K562 (cell line): Measurements from ENCODE around the gene SLC5A2. TPM values are rescaled to one million over a fixed set of nuclear protein-coding genes. Genes with fewer than 3 reads are reported as not detected.

ENCODE experiments used
- EP300 ChIP-seq: IDR thresholded peaks from 2 replicates; pipeline ENCODE4 v1.6.1; 2012; ENCODE audit warnings: low read length, improper control_type of control experiment
- ILF3 ChIP-seq: fragments of 450-650 bp; IDR thresholded peaks from 2 replicates; pipeline ENCODE4 v1.6.1; 2018; ENCODE audit warnings: antibody characterized with exemption, mild to moderate bottlenecking, moderate library complexity, borderline replicate concordance
- KDM2B ChIP-seq: fragments of 250-450 bp; sonication (Bioruptor Pico); IDR thresholded peaks from 2 replicates; pipeline ENCODE4 v1.8.0; 2021; ENCODE audit warnings: mild to moderate bottlenecking, moderate library complexity
- LCOR ChIP-seq: sonication (generic); formaldehyde crosslinking; IDR thresholded peaks from 2 replicates; pipeline ENCODE4 v1.8.0; 2022; ENCODE audit warnings: mild to moderate bottlenecking, missing genetic modification reagents
- MYNN ChIP-seq, 2 experiments: sonication (generic); formaldehyde crosslinking in 1 of 2; IDR thresholded peaks; 2 replicates each; pipeline versions ENCODE4 v1.5.0 to v1.6.1; 2016 to 2020; ENCODE audit warnings: antibody characterized with exemption in 1 of 2, missing genetic modification reagents in 1 of 2
- PTRF ChIP-seq: fragments of 450-650 bp; IDR thresholded peaks from 2 replicates; pipeline ENCODE4 v1.6.1; 2016; ENCODE audit warnings: mild to moderate bottlenecking, missing genetic modification characterization, missing compliant biosample characterization
- ZNF134 ChIP-seq: fragments of 250-450 bp; sonication (Bioruptor Pico); conservative IDR thresholded peaks from 2 replicates; pipeline ENCODE4 v1.4.0; 2020
- ZNF253 ChIP-seq: fragments of 250-450 bp; sonication (Bioruptor Pico); conservative IDR thresholded peaks from 2 replicates; pipeline ENCODE4 v1.6.1; 2021; ENCODE audit warnings: mild to moderate bottlenecking
- ZNF431 ChIP-seq: sonication (generic); formaldehyde crosslinking; IDR thresholded peaks from 2 replicates; pipeline ENCODE4 v1.8.0; 2022; ENCODE audit warnings: mild to moderate bottlenecking, missing genetic modification reagents
- polyA plus RNA-seq, 8 experiments: library from polyadenylated mRNA; depleted of rRNA in 4 of 8; stranded (reverse) in 5 of 8; unstranded in 3 of 8; fragments of >200 nt; fragmentation: Nextera tagmentation in 2 of 8; fragmentation: Illumina TruSeq in 1 of 8; extraction: Ambion mirVana in 2 of 8; extraction: Trizol in 1 of 8; gene quantifications; 2 replicates each; pipeline versions ENCODE4 v1.2.1 to v1.2.3, GENCODE V29; 2011 to 2014; ENCODE audit warnings: inconsistent platforms in 1 of 8, missing spikeins in 1 of 8
- total RNA-seq, 7 experiments: library from RNA; depleted of rRNA in 6 of 7; stranded (reverse); fragments of >200 nt in 6 of 7; fragmentation: Illumina TruSeq in 2 of 7; extraction: Trizol in 2 of 7; gene quantifications; 2 replicates each; pipeline versions ENCODE4 v1.2.1 to v1.2.3, GENCODE V29; 2011 to 2021; ENCODE audit warnings: low replicate concordance in 1 of 7
- TF ChIP-seq, protein P1 (sequence below), 2 experiments: IDR thresholded peaks; 2 replicates each; pipeline ENCODE4 v1.6.1; 2011; ENCODE audit warnings: borderline replicate concordance in 1 of 2, control low read depth in 1 of 2, low read depth in 1 of 2, low read length in 1 of 2, mild to moderate bottlenecking in 1 of 2, mixed read lengths in 1 of 2, moderate library complexity in 1 of 2; ENCODE audit not compliant: insufficient read depth in 1 of 2, insufficient read length in 1 of 2, poor library complexity in 1 of 2, severe bottlenecking in 1 of 2; ENCODE audit errors: extremely low read depth in 1 of 2
- TF ChIP-seq, protein P2 (sequence below): fragments of 450-650 bp; formaldehyde crosslinking; IDR thresholded peaks from 2 replicates; pipeline ENCODE4 v1.4.0; 2020; ENCODE audit warnings: mild to moderate bottlenecking, moderate library complexity
- TF ChIP-seq, protein P3 (sequence below): fragments of 450-650 bp; IDR thresholded peaks from 2 replicates; pipeline ENCODE4 v1.6.1; 2017; ENCODE audit warnings: antibody characterized with exemption, mild to moderate bottlenecking
- TF ChIP-seq, protein P4 (sequence below): fragments of 250-450 bp; sonication (Bioruptor Pico); IDR thresholded peaks from 2 replicates; pipeline ENCODE4 v1.4.0; 2020

SLC5A2 gene
- total and polyA plus RNA-seq, 9 of the 15 experiments (the other 6 are each of a cell fraction or from before 2014, with no cell fraction given), result 0.07 to 2.7 (median 2.2) TPM; not detected in 6

DNA sequence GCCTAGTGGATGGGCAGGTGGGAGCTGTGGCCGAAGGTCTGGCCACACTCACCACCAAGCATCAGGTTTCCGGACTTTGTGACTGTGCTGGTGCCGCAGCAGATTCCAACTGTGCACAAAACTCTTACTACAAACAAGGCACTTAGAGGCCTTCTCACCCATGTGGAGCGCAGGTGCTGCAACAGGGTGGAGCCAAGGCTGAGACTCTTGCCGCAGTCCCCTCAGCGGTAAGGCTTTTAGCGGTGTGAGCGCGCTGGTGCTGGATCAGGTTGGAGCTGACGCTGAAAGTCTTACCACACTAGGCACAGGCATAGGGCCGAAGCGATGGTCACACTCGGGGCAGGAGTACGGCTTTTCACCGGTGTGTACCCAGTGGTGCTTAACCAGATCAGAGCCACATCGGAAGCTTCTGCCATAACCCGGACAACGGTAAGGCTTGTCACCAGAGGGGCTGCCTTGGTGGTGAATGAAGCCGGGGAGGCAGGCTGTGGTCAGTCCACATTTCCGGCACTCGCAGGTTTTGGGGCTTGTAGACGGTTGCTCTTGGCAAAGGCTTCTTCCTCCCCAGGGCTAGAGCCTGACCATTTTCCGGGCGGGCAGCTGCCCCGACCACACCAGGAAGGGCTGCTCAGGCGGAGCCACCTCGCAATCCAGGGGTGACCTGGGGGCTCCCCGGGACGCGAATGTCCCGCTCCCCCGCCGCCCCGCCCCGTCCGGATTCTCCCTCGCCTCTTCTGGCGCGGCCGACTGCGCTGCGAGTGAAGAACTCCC, 24.7 kb upstream of the SLC5A2 start (continued):
- TF ChIP-seq, protein P1, sequence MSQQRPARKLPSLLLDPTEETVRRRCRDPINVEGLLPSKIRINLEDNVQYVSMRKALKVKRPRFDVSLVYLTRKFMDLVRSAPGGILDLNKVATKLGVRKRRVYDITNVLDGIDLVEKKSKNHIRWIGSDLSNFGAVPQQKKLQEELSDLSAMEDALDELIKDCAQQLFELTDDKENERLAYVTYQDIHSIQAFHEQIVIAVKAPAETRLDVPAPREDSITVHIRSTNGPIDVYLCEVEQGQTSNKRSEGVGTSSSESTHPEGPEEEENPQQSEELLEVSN (IDR thresholded peaks at IDR 0.05; ENCODE audit: borderline replicate concordance in 1 of 2, extremely low read depth in 1 of 2, insufficient read depth in 1 of 2, insufficient read length in 1 of 2, low read depth in 1 of 2, low read length in 1 of 2, poor library complexity in 1 of 2, severe bottlenecking in 1 of 2), result peak in 1 of 2 experiments; percentile 51
- TF ChIP-seq ZNF134 (CRISPR knock-in tag) (no peak), ZNF253 (CRISPR knock-in tag) (no peak), KDM2B (peak; percentile 40; the same call in 1 of the 2 replicates), MYNN (IDR thresholded peaks at IDR 0.05) (peak; percentile 17; the same call in 1 of the 2 replicates), MYNN (CRISPR knock-in tag; IDR thresholded peaks at IDR 0.05) (no peak), LCOR (CRISPR knock-in tag) (no peak), ILF3 (no peak), ZNF431 (CRISPR knock-in tag) (no peak), PTRF (tag) (no peak), EP300 (no peak)
- TF ChIP-seq, protein P2, sequence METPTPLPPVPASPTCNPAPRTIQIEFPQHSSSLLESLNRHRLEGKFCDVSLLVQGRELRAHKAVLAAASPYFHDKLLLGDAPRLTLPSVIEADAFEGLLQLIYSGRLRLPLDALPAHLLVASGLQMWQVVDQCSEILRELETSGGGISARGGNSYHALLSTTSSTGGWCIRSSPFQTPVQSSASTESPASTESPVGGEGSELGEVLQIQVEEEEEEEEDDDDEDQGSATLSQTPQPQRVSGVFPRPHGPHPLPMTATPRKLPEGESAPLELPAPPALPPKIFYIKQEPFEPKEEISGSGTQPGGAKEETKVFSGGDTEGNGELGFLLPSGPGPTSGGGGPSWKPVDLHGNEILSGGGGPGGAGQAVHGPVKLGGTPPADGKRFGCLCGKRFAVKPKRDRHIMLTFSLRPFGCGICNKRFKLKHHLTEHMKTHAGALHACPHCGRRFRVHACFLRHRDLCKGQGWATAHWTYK (CRISPR knock-in tag), result peak; percentile 51; the same call in 1 of the 2 replicates
- TF ChIP-seq, protein P3, sequence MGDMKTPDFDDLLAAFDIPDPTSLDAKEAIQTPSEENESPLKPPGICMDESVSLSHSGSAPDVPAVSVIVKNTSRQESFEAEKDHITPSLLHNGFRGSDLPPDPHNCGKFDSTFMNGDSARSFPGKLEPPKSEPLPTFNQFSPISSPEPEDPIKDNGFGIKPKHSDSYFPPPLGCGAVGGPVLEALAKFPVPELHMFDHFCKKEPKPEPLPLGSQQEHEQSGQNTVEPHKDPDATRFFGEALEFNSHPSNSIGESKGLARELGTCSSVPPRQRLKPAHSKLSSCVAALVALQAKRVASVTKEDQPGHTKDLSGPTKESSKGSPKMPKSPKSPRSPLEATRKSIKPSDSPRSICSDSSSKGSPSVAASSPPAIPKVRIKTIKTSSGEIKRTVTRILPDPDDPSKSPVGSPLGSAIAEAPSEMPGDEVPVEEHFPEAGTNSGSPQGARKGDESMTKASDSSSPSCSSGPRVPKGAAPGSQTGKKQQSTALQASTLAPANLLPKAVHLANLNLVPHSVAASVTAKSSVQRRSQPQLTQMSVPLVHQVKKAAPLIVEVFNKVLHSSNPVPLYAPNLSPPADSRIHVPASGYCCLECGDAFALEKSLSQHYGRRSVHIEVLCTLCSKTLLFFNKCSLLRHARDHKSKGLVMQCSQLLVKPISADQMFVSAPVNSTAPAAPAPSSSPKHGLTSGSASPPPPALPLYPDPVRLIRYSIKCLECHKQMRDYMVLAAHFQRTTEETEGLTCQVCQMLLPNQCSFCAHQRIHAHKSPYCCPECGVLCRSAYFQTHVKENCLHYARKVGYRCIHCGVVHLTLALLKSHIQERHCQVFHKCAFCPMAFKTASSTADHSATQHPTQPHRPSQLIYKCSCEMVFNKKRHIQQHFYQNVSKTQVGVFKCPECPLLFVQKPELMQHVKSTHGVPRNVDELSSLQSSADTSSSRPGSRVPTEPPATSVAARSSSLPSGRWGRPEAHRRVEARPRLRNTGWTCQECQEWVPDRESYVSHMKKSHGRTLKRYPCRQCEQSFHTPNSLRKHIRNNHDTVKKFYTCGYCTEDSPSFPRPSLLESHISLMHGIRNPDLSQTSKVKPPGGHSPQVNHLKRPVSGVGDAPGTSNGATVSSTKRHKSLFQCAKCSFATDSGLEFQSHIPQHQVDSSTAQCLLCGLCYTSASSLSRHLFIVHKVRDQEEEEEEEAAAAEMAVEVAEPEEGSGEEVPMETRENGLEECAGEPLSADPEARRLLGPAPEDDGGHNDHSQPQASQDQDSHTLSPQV, result peak; percentile 76
- TF ChIP-seq, protein P4, sequence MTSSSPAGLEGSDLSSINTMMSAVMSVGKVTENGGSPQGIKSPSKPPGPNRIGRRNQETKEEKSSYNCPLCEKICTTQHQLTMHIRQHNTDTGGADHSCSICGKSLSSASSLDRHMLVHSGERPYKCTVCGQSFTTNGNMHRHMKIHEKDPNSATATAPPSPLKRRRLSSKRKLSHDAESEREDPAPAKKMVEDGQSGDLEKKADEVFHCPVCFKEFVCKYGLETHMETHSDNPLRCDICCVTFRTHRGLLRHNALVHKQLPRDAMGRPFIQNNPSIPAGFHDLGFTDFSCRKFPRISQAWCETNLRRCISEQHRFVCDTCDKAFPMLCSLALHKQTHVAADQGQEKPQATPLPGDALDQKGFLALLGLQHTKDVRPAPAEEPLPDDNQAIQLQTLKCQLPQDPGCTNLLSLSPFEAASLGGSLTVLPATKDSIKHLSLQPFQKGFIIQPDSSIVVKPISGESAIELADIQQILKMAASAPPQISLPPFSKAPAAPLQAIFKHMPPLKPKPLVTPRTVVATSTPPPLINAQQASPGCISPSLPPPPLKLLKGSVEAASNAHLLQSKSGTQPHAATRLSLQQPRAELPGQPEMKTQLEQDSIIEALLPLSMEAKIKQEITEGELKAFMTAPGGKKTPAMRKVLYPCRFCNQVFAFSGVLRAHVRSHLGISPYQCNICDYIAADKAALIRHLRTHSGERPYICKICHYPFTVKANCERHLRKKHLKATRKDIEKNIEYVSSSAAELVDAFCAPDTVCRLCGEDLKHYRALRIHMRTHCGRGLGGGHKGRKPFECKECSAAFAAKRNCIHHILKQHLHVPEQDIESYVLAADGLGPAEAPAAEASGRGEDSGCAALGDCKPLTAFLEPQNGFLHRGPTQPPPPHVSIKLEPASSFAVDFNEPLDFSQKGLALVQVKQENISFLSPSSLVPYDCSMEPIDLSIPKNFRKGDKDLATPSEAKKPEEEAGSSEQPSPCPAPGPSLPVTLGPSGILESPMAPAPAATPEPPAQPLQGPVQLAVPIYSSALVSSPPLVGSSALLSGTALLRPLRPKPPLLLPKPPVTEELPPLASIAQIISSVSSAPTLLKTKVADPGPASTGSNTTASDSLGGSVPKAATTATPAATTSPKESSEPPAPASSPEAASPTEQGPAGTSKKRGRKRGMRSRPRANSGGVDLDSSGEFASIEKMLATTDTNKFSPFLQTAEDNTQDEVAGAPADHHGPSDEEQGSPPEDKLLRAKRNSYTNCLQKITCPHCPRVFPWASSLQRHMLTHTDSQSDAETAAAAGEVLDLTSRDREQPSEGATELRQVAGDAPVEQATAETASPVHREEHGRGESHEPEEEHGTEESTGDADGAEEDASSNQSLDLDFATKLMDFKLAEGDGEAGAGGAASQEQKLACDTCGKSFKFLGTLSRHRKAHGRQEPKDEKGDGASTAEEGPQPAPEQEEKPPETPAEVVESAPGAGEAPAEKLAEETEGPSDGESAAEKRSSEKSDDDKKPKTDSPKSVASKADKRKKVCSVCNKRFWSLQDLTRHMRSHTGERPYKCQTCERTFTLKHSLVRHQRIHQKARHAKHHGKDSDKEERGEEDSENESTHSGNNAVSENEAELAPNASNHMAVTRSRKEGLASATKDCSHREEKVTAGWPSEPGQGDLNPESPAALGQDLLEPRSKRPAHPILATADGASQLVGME (CRISPR knock-in tag), result 0 out of 2 replicates have a peak, but pooled peaks have one; percentile 63
